DOHH2 (cell line): ENCODE data around the gene IL33.

Experiments used
- CTCF ChIP-seq: fragments of 200-600 bp; sonication (generic); IDR thresholded peaks from one replicate; pipeline ENCODE4 v1.5.1; 2014; ENCODE audit warnings: antibody characterized with exemption, mild to moderate bottlenecking, low read depth, low read length; ENCODE audit not compliant: poor library complexity, severe bottlenecking
- EZH2phosphoT487 ChIP-seq: fragments of 200-600 bp; sonication (generic); IDR thresholded peaks from 2 replicates; pipeline ENCODE4 v1.6.1; 2017; ENCODE audit warnings: borderline replicate concordance, mild to moderate bottlenecking, antibody characterized with exemption, low read length, moderate library complexity, mixed read lengths

GRCh38 chr9:6268826-6269397 is 53.3 kb downstream of the IL33 start:
- TF ChIP-seq CTCF = no peak
- TF ChIP-seq EZH2phosphoT487 = no peak
